HG03097 (cell line): Measurements from ENCODE around the gene GPR78.
"Not testable (repeated sequence)": the region's sequence is repeated elsewhere in the genome, so short reads cannot be mapped to it uniquely, and the experiment has no call there.

Source experiments
- ATAC-seq: cut with Tn5 transposase; IDR thresholded peaks from one replicate; pipeline ENCODE4 v1.9.1; 2021; ENCODE audit not compliant: unreplicated experiment, low FRiP score

Gene GPR78

DNA sequence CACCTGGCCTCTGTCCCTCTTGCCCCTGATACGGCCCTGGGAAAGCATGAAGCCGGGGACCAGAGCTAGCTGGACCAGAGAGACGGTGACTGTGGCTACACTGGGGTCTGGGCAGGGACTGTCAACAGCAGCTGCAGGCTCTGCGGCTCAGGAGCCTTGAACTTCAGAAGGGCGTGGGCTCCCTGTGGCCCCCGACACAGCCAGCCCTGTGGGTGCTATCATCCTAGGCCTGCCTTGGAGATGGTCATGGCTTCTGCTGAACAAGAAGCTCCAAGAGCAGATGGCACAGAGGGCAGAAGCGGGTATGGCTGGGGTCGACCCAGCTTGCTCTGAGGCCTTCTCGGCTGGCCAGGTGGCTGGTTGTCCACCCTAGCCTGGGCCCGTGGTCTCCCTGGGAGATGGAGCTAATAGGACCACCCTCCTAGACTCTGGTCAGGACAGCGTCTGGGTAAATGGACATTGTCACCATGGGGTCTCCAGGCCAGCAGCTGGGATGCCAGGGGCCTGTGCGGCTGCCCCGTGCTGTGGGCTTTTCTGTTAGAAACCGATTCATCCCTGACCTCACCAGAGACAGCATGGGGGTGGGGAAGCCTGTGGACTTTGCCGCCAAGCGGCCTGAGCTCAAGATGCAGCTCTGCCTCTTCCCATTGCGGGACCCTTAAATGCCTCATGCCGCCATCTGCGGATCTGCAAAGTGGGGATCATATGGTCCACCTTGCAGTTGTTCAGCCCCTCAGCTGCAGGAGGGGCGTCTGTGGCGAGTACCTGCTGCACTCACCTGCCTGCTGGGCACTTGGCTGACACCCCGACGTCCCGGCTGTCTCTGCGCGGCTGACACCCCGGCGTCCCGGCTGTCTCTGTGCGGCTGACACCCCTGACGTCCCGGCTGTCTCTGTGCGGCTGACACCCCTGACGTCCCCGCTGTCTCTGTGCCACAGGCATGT lies 33.5 kb downstream of the GPR78 start:
- no peak for ATAC-seq

DNA sequence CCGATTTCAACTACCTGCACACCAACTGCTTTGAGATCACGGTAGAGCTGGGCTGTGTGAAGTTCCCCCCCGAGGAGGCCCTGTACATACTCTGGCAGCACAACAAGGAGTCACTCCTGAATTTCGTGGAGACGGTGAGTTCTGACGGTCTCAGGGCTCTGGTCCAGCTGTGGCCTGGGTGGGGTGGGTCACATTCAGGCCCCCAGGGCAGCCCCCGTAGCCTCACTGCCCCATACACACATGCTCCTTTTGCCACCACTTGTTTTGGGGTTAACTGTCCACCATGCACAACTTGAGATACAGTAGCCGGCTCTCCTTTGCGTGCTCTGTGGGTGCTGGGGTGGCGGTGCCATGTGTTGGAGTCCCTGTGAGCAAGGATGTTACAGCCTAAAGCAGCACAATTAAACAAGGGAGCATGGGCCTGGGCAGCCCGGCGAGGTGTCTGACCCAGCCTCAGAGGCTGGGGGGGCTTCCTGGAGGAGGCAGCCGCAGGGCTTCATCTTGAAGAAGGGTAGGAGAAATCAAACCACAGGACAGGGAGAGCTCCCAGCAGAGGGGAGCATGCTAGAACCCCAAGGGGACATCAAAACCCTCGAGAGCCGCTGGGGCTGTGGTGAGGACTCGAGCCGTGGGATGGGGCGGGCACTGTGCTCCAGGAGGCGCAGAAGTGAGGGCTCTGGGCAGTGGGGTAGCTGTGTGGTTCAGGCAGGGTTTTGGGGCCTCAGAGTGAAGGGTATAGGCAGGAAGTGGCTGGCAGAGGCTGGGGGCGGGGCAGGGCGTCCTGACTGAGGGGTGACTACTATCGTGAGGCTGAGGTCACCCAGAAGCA lies 34.4 kb downstream of the GPR78 start:
- ATAC-seq = no peak

DNA sequence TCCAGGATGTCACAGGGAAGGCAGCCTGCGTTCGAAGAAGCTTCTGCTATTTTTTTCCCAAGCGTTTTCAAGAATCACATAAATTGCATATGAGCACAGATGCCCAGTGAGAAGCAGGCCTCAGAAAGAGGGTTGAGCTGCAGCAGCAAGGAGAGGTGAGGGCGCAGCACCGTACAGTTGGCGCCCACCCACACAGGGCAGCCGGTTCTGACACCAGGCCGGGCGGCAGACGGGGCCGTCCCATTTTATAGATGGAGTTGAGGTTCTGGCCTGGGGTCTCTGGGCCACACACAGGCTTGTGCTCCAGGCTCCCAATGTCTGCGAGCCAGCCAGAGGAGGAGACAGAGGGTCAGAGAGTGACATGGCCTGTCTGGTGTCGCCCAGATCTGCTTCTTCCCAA lies 35.2 kb downstream of the GPR78 start:
- no peak for ATAC-seq

DNA sequence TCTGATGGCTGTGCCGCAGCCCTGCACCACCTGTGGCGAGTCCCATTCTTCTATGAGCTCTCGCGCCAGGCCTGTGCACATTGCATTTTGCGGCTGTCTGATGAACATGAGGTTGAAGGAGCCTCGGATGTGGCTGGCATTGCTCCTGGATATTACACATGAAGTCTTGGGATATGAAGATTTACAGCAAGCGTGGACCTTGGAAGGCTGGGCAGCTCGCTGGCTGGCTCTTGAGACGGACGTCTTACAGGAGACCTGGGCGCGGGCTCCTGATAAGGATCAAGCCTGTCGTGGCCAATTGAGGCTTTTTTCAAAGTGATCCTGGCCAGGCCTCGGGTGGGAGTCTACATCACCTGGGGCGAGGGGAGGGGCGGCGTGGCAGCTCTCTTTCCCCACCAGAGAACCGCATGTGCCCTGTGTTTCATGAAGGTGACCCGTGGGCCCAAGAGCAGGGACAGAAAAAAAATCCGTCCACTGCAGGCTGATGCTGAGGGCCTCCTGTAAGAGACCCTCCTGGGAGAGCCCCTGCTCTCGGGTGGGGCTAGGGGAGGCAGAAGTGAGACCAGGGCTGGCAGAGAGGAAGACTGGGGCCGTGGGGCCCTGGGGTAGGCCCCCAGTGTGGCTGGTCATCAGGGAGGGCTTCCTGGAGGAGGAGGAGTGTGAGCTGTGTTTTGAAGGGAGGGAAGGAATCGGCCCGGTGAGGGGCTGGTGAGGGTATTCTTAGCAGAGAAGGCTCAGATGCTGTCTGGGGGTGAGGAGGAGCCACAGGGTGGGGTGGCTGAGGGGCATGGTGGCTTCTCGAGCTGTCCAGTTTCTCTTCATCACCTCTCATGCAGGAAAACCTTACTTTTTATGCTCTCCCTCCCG lies 36.0 kb downstream of the GPR78 start:
- no peak for ATAC-seq

DNA sequence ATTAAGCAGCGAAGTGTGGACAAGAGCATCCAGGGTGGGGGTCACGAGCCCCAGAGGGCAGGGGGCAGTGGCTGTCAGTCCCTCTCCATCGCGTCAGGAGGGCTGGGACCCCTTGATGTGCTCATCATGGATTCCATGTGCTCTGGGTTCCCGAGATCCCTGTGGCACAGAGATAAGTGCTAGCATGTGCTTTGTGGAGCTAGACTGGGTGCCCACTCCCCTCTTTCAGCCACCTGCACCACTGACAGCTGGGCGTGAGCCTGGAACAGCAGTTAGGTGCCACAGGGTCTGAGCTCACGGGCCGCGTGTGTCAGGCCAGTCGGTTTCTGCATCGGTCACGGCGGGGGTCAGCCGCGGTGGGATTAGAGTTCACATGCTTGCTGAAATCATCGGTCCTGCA lies 36.6 kb downstream of the GPR78 start:
- ATAC-seq = no peak

DNA sequence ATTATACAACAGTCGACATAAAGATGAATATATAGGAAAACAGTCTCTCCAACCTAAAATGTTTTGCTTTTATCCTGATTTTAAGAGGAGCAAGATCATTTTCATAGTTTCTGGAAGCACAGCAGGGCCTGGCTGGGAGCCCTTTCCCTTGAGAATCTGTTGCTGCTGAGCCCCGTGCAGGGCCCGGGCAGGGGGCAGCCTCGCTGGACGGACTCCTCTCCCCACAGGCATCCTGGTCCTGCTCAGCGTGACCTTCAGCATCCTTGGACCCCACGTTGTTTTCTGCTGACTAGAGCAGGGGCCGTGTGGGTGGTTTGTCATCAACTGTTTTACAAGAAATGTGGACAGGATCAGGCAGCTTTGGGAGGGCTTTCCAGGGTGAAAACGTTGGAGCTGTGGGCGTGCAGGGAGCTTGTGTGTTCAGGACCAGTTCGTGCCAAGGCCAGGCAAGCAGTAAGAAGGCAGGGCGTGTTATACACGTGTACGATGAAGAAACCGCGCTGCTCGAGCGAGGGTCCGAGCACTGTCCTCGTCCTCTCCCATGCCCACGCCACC lies 37.4 kb downstream of the GPR78 start:
- no peak for ATAC-seq

DNA sequence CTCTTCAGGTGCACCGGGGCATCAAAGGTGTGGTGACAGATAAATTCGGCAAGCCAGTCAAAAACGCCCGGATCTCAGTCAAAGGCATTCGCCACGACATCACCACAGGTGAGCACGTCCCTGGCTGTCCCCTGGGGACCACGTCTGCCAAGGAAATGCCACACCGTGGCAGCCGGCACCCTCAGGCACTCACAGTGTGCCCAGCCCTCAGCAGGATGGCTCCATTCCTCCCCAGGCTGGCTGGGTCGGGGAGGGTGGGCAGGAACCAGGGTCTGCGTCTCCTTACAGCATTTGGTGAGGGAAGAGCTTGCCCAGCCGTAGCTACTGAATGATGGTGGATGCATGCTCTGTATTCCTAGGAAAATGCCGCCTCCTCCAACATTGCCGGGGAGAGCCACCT lies 38.2 kb downstream of the GPR78 start:
- ATAC-seq = no peak

DNA sequence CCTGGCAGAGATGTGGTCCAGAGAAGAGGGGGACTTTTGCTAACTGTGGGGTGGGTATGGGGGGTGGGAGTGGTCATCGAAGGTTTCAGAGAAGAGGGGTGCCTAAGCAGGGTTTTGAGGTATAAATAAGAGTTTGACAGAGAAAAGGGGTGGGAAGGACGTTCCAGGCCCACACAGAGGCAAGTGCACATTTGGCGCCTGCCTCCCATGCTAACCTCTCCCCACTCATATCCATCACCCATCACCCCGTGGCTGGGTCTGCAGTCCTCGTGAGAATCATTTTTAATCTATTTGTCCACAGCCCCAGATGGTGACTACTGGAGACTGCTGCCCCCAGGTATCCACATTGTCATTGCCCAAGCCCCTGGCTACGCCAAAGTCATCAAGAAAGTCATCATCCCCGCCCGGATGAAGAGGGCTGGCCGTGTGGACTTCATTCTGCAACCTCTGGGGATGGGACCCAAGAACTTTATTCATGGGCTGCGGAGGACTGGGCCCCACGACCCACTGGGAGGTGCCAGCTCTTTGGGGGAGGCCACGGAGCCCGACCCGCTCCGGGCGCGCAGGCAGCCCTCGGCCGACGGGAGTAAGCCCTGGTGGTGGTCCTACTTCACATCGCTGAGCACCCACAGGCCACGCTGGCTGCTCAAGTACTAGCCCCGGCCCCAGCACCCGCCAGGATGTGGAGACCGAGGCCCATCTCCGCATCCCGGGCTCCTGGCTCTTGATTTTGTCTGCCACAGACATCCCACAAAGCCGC lies 38.9 kb downstream of the GPR78 start:
- no peak for ATAC-seq

DNA sequence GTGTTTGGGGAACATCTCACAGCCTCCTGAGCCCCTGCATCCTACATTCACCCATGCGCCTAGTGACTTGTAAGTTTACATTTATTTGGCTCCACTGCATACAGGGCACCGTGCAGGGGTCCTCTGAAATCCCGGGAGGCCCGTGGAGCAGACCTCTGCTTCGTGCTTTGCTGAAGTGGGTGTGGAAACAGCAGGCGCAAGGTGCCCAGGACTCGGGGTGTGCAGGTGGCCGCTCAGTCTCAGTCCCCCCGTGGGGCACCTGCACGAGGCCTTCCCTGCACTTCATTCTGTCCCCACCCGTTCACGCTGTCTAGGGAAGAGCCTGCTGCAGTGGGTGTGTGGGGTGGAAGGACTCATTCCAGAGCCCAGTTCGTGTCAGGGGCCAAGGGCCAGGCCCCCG lies 40.9 kb downstream of the GPR78 start:
- not testable (repeated sequence) for ATAC-seq

DNA sequence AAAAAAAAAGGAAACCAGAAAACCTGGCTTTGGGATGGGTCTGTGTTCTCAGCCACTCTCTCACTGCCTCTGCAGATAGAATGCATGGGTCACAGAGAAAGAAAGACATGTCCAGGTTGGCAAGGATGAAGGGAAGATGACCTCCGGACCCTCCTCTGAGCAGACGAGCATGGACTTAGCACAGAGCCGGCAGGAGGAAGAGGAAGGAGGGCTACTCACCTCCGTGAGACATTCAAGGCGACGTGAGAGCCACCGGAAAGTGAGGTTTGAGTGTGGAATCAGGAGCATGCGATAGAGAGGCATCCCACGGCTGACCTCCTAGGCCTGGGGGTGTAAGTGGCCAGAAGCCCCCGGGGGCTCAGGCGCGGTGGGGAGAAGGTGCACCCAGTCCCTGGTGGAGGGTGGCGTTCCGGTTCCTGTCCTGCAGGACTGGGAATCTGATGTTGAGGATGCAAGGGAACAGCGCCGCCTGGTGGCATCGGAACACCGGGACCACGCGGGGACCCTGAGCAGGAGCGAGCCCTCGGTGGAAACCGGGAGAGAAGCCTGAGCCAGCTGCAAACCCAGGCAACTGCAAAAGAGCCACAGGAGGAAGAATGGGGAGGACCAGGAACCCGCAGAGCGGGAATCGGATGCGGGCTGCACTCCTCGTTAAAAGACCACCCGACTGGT lies 44.5 kb downstream of the GPR78 start:
- not testable (repeated sequence) for ATAC-seq

DNA sequence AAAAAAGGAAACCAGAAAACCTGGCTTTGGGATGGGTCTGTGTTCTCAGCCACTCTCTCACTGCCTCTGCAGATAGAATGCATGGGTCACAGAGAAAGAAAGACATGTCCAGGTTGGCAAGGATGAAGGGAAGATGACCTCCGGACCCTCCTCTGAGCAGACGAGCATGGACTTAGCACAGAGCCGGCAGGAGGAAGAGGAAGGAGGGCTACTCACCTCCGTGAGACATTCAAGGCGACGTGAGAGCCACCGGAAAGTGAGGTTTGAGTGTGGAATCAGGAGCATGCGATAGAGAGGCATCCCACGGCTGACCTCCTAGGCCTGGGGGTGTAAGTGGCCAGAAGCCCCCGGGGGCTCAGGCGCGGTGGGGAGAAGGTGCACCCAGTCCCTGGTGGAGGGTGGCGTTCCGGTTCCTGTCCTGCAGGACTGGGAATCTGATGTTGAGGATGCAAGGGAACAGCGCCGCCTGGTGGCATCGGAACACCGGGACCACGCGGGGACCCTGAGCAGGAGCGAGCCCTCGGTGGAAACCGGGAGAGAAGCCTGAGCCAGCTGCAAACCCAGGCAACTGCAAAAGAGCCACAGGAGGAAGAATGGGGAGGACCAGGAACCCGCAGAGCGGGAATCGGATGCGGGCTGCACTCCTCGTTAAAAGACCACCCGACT lies 50.2 kb downstream of the GPR78 start:
- ATAC-seq = not testable (repeated sequence)

DNA sequence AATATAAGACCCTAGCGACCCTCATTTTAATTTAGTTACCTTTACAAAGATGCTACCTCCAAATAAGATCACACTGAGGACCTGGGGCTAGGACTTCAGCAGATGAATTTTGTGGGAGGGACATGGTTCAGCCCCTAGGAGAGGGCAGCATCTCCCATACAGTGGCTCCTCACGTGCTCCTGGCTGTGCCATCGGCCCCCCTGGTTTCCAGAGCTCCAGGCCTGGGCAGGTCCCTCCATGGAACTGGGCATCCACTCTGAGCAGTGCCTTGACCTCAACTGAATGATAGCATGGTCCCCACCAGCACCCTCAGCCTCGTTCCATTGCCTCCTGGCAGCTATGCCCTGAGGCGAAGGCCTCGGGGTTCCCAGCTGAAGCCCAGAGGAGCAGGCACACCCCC lies 51.7 kb downstream of the GPR78 start:
- ATAC-seq = not testable (repeated sequence)

DNA sequence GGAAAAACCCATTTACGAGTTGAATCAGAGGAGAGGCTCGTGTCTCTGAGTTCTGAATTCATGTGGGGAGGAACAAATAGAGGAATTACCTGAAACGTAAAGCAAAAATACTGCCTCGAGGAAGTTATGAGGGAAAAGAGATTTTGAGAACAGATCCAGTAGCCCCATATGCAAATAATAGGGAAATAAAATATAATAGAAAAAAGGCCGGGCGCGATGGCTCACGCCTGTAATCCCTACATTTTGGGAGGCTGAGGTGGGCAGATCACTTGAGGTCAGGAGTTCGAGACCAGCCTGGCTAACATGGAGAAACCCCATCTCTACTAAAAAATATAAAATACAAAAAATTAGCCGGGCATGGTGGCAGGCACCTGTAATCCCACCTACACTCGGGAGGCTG lies 54.6 kb downstream of the GPR78 start:
- not testable (repeated sequence) for ATAC-seq

DNA sequence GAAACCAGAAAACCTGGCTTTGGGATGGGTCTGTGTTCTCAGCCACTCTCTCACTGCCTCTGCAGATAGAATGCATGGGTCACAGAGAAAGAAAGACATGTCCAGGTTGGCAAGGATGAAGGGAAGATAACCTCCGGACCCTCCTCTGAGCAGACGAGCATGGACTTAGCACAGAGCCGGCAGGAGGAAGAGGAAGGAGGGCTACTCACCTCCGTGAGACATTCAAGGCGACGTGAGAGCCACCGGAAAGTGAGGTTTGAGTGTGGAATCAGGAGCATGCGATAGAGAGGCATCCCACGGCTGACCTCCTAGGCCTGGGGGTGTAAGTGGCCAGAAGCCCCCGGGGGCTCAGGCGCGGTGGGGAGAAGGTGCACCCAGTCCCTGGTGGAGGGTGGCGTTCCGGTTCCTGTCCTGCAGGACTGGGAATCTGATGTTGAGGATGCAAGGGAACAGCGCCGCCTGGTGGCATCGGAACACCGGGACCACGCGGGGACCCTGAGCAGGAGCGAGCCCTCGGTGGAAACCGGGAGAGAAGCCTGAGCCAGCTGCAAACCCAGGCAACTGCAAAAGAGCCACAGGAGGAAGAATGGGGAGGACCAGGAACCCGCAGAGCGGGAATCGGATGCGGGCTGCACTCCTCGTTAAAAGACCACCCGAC lies 55.8 kb downstream of the GPR78 start:
- ATAC-seq = not testable (repeated sequence)
